Heart left ventricle (tissue), 13 donors: Measurements from ENCODE around the gene HOXD8.

ENCODE experiments used
- POLR2A ChIP-seq, 2 donors: fragments of 450-650 bp; IDR thresholded peaks; one replicate each; pipeline ENCODE4 v1.6.1; 2017; ENCODE audit warnings: antibody characterized with exemption in 2 of 2, mild to moderate bottlenecking in 2 of 2, moderate library complexity in 2 of 2
- TF ChIP-seq, protein P1 (sequence below), 12 donors: fragments of 200-600 bp; sonication (generic) in 4 of 12; IDR thresholded peaks; one replicate each; pipeline versions ENCODE4 v1.5.0 to v1.8.0; 2018 to 2022; ENCODE audit warnings: antibody characterized with exemption in 12 of 12, mild to moderate bottlenecking in 5 of 12
- donor health status: ischemic (EF 13 %, LVEDD 7.1; RV severe dilation, severe dysfunction).
- donor health status: DM: no; HTN: yes; CAD: no.
- donor health status: DM: no; HTN: no; CAD: no.
- donor health status: ischemic (EF 25% LVEDD 6.9; RV normal size, moderate dysfunction).
- donor health status: ischemic (EF 25% LVEDD 5.7; RV mildly dilated, moderate dysfunction).
- donor health status: ischemic (EF 35%, LVEDD 5.7; RV mildly dilated, moderate dysfunction).
- donor health status: nonischemic (EF 11% LVEDD 7.7; RV severe dilation, severe dysfunction).
- donor health status: DM: yes; HTN: yes; CAD: no.
- donor health status: PGD.
- donor health status: ischemic (EF 29% LVEDD 5.4; RV normal size, mild dysfunction).
- donor health status: nonischemic (EF 23%, LVEDD 6.1; RV moderate dilation, normal function).

DNA sequence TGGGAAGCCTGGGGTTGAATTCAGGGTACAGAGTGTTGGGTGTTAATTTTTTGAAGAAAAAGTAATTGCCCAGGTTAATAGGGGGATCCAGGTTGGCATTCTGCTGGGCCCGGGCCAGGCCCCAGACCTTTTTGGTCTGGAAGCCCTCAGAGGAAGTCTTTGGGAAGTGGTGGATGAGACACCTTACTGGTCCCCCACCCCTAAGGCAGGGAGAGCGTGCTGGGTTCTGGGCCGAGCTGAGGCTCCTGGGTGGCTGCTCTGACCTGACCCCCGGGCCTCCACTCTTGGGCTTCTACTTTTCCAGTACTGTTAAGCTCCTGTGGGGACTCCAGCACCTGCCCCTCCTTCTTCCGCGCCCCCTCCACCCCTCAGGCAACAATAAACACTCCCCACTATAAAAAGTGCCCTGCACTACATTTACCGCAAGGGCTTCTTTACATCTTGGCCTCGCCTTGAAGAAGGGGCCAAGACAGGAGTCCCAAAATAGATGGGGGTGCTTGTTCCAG is 26.8 kb downstream of the HOXD8 start:
- TF ChIP-seq, protein P1, sequence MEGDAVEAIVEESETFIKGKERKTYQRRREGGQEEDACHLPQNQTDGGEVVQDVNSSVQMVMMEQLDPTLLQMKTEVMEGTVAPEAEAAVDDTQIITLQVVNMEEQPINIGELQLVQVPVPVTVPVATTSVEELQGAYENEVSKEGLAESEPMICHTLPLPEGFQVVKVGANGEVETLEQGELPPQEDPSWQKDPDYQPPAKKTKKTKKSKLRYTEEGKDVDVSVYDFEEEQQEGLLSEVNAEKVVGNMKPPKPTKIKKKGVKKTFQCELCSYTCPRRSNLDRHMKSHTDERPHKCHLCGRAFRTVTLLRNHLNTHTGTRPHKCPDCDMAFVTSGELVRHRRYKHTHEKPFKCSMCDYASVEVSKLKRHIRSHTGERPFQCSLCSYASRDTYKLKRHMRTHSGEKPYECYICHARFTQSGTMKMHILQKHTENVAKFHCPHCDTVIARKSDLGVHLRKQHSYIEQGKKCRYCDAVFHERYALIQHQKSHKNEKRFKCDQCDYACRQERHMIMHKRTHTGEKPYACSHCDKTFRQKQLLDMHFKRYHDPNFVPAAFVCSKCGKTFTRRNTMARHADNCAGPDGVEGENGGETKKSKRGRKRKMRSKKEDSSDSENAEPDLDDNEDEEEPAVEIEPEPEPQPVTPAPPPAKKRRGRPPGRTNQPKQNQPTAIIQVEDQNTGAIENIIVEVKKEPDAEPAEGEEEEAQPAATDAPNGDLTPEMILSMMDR (IDR thresholded peaks at IDR 0.05) = no peak
- TF ChIP-seq POLR2A (IDR thresholded peaks at IDR 0.05) = no peak
